DMS79 (cell line): Measurements from ENCODE around the gene VWA3B.

Source experiments
- DNase-seq: peaks from one replicate; lab custom pipeline; 2025; lab: John Stamatoyannopoulos, UW

Gene VWA3B

GRCh38 chr2:98172150-98172765, 85.3 kb downstream of the VWA3B start:
- no peak for DNase-seq

GRCh38 chr2:98172951-98173350, 86.0 kb downstream of the VWA3B start:
- no peak for DNase-seq

- DNase-seq, result no peak
Observed at GRCh38 chr2:98175811-98176210, 88.8 kb downstream of the VWA3B start.

- DNase-seq, result no peak
Observed at GRCh38 chr2:98177286-98177685, 90.3 kb downstream of the VWA3B start.

- DNase-seq, result no peak
Observed at GRCh38 chr2:98177986-98178385, 91.0 kb downstream of the VWA3B start.

- no peak for DNase-seq
Observed at GRCh38 chr2:98180456-98180855, 93.5 kb downstream of the VWA3B start.

GRCh38 chr2:98181346-98181745, 94.4 kb downstream of the VWA3B start:
- no peak for DNase-seq

GRCh38 chr2:98185801-98186200, 98.8 kb downstream of the VWA3B start:
- DNase-seq, result no peak

- no peak for DNase-seq
Observed at GRCh38 chr2:98187194-98187593, 100.2 kb downstream of the VWA3B start.

GRCh38 chr2:98188351-98189046, 101.5 kb downstream of the VWA3B start:
- no peak for DNase-seq

GRCh38 chr2:98191883-98192282, 104.9 kb downstream of the VWA3B start:
- no peak for DNase-seq

- DNase-seq, result no peak
Observed at GRCh38 chr2:98201576-98201975, 114.6 kb downstream of the VWA3B start.

GRCh38 chr2:98205889-98206288, 118.9 kb downstream of the VWA3B start:
- no peak for DNase-seq

- DNase-seq, result no peak
Observed at GRCh38 chr2:98212092-98213000, 125.4 kb downstream of the VWA3B start.

GRCh38 chr2:98216616-98217015, 129.6 kb downstream of the VWA3B start:
- DNase-seq, result no peak

GRCh38 chr2:98219152-98219551, 132.2 kb downstream of the VWA3B start:
- DNase-seq, result no peak

GRCh38 chr2:98233941-98234340, 147.0 kb downstream of the VWA3B start:
- DNase-seq, result no peak

- no peak for DNase-seq
Observed at GRCh38 chr2:98234776-98235175, 147.8 kb downstream of the VWA3B start.

- no peak for DNase-seq
Observed at GRCh38 chr2:98236935-98237334, 150.0 kb downstream of the VWA3B start.

GRCh38 chr2:98240786-98241398, 153.9 kb downstream of the VWA3B start:
- DNase-seq, result no peak

- DNase-seq, result no peak
Observed at GRCh38 chr2:98241592-98241991, 154.6 kb downstream of the VWA3B start.

- DNase-seq, result no peak
Observed at GRCh38 chr2:98242003-98242402, 155.0 kb downstream of the VWA3B start.
